GM21526 (cell line): ENCODE measurements around the gene ANAPC13.

Experiments
- ATAC-seq: cut with Tn5 transposase; IDR thresholded peaks from one replicate; pipeline ENCODE4 v1.9.1; 2021; ENCODE audit warnings: moderate library complexity; ENCODE audit not compliant: unreplicated experiment, low FRiP score

ANAPC13 gene

GRCh38 chr3:134485718-134486576 lies at the start of gene ANAPC13, which contains the start of gene CEP63:
Gene ANAPC13, minus strand, starts transcription at chr3:134485985. Its CDS starts 3,081 bp downstream, at chr3:134482904.
Gene CEP63, plus strand, starts transcription at chr3:134486057. Its CDS starts 9,264 bp downstream, at chr3:134495321.
- peak; percentile 68 for ATAC-seq

- ATAC-seq: no peak
These were observed 49.6 kb upstream of the ANAPC13 start for GRCh38 chr3:134535186-134535970.

DNA sequence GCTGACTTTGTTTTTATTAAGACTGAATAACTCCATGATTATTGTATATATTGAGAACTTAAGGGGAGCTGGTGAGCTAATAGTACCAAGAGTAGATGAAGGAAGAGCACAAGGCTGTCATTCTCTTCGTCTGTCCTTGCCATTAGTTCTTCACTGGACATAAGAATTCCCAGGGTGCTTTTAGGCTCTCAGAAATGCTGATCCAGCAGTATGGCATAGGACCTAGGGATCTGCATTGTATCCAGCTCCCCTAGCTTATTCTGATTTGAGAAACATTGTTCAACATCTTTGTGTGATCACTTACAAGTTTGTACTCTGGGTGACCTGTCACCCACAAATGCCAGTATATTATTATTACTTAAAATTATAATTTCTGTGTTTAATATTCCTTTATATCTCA lies 47.7 kb upstream of the ANAPC13 start:
- ATAC-seq: no peak

DNA sequence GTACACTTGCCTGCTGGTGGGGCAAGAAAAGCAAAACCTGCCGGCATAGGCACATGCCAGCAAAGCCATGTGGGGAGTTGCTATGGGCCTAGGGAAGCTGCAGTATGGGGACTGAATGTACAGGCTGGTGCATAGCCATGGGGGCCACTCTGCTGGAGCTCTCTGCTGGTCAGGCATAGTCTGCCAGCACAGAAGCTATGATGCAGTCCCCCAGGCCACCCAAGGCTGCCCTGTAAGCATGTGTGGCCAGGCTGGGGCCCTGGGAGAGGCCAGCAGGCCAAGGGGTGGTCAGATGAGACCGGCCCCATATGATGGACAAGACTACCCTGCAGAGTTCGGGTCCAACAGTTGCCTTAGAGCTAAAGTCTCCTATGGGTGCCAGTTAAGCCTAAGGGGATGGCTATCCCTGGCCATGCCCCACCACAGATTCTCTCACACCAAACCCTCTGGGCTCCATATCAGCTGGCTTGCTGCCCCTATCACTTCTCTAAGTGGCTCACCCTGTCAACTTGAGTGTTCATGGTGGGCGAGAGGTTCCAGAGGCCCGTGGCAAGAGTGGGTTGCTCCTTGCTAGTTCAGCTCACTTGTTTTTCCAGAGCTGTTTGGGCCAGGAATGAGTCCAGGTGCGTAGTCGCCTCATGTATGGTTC lies 41.9 kb upstream of the ANAPC13 start:
- no peak for ATAC-seq

GRCh38 chr3:134527037-134527436 lies 41.3 kb upstream of the ANAPC13 start:
- no peak for ATAC-seq

GRCh38 chr3:134526319-134526718 lies 40.5 kb upstream of the ANAPC13 start:
- ATAC-seq: no peak

- no peak for ATAC-seq
These were observed 39.5 kb upstream of the ANAPC13 start for GRCh38 chr3:134525293-134525692.

- no peak for ATAC-seq
These were observed 36.8 kb upstream of the ANAPC13 start for GRCh38 chr3:134522541-134522940.

- no peak for ATAC-seq
These were observed 32.0 kb upstream of the ANAPC13 start for GRCh38 chr3:134517791-134518190.

- no peak for ATAC-seq
These were observed 31.1 kb upstream of the ANAPC13 start for GRCh38 chr3:134516905-134517304.

DNA sequence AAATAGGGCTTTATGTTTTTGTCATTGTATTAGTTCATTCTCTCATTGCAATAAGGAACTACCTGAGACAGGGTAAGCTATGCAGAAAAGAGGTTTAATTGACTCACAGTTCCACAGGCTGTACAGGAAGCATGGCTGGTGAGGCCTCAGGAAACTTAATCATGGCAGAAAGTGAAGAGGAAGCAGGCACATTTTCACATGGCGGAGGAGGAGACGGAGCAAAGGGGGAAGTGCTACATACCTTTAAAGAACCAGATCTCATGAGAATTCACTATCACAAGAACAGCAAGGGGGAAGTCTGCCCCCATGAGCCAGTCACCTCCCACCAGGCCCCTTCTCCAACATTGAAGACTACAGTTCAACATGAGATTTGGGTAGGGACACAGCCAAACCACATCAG lies 25.7 kb upstream of the ANAPC13 start:
- ATAC-seq: no peak

GRCh38 chr3:134505485-134505884 lies 19.7 kb upstream of the ANAPC13 start:
- ATAC-seq: no peak

DNA sequence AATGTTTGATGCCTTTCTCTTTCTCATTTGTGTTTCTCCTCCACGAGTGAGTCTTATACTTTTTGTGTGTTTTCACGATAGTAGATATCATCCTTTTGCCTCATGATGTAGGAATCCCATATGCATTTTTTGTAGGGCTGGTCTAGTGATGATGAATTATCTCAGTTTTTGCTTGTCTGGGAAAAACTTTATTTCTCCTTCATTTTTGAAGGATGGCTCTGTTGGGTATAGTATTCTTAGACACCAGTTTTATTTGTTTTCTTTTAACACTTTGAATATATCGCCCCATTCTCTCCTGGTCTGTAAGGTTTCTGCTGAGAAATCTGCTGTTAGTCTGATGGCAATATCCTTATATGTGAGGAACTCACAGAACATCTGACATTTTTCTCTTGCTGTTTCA lies 18.3 kb upstream of the ANAPC13 start:
- ATAC-seq: no peak

DNA sequence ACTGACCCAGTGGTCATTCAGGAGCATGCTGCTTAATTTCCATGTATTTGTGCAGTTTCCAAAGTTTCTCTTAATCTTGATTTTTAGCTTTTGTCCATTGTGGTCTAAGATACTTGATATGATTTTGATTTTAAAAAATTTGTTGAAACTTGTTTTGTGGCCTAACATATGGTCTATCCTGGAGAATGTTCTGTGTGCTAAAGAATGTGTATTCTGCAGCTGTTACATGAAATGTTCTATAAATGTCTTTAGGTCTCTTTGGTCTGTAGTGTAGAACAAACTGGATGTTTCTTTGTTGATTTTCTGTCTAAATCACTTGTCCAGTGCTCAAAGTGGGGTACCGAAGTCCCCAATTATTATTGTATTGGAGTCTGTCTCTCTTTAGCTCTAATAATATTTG lies 17.5 kb upstream of the ANAPC13 start:
- ATAC-seq: no peak

GRCh38 chr3:134496471-134497071 lies 10.8 kb upstream of the ANAPC13 start:
- ATAC-seq: no peak

- no peak for ATAC-seq
These were observed 10.2 kb upstream of the ANAPC13 start for GRCh38 chr3:134495980-134496379.

DNA sequence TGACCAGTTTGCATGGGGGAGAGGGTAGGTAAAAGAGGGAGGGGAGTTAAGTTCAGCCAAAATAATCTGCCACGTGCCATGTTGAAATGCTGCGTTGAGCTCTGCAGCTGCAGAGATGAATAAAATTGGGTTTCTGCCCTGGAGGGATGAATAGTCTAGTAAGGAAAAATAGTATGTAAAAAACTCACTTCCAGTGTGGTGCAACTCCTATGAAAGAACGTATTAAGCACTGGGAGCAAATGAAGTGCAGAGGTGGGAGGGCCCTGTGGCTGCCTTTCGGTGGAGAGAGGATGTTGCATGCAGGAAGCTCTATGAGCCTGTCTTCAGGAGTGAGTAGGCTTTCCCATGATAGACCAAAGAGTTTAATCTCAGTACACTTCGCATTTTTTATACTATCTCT lies 8.7 kb upstream of the ANAPC13 start:
- no peak for ATAC-seq

DNA sequence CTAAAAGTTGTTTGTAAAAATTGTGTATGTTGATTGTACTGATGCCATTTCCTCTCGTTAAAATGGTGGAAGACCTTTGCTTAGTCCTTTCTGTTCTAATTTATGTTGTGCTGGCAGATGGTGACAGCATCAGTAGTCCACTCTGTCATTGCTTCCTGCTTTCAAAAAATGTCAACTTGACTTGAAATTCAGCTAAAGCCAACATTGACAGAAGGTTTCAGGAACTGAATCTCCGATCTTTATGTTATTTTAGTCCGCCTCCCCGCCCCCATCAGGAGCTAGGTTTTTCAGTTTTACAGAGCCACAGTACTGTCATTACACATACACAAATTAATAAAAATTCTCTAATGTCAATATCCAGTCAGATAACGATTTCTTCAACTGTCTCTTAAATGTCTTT lies 1.6 kb upstream of the ANAPC13 start:
- ATAC-seq: peak; percentile 29

DNA sequence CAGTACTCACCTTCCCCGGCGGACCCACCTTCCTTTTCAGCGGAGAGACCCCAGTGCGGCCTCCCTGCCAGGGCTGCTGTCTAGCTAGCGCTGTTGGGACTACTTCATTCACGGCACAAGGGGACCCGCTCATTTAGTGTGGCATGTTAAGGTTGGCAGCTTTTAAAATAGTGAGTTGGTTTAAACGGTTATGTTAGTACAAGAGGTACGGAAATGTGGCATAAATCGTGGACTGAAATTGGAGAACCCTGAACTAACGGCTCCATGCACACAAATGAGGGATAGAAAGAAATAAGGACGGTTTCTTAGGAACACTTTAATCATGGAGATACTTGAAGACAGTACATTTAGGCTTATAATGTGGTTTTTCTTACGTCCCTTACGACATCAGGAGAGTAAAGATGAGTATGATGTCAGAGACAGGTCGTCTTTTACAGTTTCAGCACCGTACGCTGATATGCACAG lies 824 bp upstream of the ANAPC13 start:
- no peak for ATAC-seq

- peak; percentile 17 for ATAC-seq
These were observed 589 bp downstream of the ANAPC13 start for GRCh38 chr3:134485075-134485717.
